GM18517 (cell line): ENCODE measurements around the gene NIPBL.

ENCODE experiments used
- ATAC-seq: cut with Tn5 transposase; IDR thresholded peaks from one replicate; pipeline ENCODE4 v1.9.1; 2021; ENCODE audit warnings: mild to moderate bottlenecking, moderate library complexity; ENCODE audit not compliant: unreplicated experiment

NIPBL gene

DNA sequence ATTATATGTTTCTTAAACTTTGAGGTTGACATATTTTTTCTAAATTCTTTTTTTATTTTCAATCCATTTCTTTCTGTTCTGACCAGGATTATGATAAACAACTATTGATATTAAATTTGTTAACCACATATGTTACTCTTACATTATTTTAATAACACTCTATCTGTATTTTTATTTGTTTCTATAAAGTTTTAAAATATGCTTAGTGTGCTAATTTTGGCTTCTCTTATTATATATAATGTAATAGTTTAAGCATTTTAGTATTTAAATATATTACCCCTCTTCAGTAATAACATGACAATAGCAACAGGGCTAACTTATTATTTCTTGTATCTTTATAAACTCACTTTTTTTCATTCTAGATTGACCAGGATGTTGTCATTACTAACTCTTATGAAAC lies 137.8 kb downstream of the NIPBL start:
- no peak for ATAC-seq

DNA sequence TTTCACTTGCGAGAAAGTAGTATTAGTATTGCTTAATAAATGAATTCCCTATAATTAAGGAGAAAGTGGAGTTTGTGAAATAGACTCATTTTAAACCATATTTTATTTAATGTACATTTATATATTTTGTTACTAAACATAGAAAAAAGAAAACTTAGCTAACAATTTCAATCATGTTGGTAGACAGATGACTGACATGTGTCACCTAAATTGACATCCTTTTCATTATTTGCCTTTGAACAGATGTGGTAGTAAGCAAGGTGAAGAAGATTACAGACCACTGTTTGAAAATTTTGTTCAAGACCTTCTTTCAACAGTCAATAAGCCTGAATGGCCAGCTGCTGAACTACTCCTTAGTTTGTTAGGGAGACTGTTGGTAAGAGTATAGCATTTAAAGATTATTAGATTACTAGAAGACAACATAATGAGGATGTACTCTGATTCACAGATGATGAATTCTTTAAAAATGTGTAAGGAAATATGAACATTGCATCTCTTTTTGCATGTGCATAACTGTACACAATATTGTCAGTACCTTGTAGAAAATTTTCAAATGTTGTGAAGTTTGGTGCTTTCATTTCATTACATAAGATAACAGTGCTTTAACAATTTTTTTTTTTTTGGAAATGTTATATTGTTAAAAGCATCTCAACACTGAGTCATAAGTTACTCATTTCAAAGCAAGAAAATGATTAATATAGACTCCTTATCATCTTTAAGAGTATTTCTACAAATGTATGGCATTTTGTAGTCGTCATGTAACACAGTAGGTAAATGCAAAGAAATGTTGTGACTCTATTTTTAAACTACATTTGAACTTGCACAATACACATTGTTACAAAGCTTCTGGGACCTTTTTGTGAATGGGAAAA lies 139.5 kb downstream of the NIPBL start:
- no peak for ATAC-seq

DNA sequence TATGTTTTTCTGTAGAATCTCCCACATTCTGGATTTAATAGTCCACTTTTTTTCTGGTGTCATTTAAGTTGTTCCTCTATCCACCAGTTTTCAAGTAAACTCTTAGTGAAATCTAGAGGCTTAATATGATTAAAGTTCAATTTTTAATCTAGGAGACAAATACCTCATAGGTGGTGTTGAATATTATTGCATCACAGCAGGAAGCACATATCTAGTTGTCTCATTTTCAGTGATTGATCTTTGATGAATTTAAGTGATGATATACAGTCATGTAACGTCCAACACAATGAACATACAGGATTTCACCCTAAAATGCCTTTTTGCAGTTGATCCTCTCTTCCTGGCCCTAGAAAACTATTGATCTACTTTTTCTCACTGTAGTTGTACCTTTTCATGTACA lies 152.3 kb downstream of the NIPBL start:
- no peak for ATAC-seq

DNA sequence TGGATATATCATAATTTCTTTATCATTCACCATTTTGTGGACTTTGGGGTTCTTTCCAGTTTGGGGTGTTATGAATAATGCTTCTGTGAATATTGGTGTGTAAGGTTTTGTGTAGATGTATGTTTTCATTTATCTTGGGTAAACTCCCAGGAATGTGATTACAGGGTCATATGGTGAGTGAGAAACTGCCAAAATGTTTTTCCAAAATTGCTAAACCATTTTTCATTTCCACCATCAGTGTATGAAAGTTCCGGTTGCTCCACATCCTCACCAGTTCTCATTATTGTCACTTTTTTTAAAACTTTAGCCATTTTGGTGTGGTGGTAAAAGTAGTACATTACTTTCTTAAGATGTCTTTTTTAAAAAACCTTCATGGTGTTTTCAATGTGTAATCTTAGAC lies 152.9 kb downstream of the NIPBL start:
- no peak for ATAC-seq

DNA sequence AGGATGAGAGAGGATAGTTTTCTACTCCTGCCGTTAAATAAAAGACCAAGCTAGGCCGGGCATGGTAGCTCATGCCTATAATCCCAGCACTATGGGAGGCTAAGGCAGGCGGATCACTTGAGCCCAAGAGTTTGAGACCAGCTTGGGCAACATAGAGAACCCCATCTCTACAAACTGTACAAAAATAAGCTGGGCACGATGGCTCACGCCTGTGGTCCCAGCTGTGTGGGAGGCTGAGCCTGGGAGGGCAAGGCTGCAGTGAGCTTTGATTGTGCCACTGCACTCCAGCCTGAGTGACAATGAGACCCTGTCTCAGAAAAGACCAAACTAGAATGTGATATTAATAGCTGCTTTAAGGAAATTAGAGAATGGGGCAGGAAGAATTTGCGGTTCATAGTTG lies 158.4 kb downstream of the NIPBL start:
- ATAC-seq = no peak

DNA sequence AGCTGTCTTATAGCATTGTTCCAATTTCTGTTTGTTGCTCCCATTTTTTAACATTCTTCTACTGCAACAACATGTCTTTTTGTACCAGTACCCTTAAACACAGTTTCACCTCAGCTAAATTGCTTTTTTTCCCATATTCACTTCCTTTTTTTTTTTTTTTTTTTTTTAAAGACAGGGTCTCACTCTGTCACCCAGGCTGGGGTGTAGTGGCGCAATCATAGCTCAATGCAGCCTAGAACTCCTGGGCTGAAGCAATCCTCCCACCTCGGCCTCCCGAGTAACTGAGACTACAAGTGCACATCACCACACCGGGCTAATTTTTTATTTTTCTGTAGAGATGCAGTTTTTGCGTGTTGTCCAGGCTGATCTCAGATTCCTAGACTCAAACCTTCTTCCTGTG lies 161.3 kb downstream of the NIPBL start:
- no peak for ATAC-seq

DNA sequence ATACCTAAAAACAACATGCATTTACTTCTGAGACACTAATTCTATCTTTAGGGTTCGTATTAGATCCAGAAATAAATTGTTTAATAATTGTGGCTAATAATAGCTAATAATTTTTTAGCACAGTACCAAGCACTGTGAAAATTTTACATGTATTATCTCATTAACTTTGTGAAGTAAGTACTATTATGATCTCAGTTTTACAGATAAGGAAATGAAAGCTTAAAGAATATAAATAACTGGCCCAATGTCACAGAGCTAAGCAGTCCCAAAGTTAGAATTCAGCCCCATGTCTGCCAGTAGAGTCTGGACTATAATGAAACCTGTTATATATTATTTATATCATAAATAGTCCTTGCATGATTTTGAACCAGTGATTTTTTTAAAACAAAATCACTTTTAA lies 163.3 kb downstream of the NIPBL start:
- ATAC-seq = no peak

DNA sequence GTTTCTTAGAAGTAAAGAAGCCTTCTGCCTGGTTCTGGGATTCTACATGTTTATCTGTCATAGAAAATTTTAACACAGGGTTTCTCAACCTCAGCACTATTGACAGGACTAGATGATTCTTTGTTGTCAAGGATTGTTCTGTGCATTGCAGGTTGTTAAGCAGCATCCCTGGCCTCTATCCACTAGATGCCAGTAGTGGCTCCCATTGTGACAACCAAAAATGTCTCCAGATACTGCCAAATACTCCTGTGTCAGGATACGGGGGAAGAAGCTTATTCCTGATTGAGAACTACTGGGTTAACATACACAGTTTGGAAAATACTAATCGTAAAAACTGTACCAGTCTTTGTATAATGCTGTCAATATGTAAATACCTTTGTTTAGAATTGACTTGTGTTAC lies 167.1 kb downstream of the NIPBL start:
- ATAC-seq = no peak

DNA sequence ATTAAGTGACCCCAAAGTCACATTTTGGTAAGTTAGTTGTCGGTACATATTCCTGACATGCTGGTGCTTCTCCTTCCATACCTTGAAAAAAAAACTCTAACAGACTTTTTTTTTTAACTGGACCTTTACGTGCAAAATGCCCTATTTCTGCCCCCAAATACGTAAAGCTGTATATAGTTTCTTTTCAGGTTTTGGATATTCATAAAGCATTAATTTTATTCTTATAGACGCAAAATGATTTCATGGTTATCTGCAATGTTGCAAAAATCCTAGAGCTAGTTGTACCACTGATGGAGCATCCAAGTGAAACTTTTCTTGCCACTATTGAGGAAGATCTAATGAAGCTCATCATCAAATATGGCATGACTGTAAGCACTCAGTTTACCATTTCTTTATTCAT lies 167.6 kb downstream of the NIPBL start:
- no peak for ATAC-seq

DNA sequence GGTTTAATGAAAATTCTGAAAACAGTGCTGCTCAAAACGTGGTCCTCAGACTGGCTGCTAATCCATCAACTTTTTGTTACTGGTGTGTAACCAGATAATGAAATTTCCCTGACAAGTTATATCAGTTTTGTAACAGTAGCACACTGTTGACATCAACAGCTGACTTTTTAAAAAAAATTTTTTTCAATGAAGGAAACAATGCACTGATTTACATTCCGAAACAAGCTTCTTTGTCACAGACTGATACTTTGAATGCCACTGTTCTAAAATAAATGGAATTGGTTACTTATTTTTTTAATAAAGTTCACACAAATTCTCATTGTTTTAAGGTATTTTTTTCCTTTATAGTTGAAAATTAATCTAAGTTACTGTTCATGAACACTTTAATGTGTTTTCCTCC lies 169.1 kb downstream of the NIPBL start:
- no peak for ATAC-seq

DNA sequence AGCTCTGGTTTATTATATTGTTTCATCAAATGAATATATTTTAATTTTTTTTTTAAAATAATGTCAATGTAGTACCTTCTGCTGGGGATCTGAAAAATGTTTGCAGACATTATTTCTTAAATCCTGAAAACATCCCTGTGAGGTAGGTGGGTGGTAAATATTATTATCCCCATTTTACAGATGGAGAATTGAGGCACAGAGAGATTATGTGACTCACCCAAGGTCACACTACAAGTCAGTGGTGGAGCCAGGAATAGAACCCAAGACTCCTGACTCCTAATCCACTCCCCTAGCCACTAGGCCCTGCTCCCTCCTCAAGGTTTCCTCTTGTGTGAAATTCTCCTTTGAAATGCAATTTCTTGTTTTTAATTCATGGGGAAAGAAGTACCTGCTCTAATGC lies 171.4 kb downstream of the NIPBL start:
- no peak for ATAC-seq

DNA sequence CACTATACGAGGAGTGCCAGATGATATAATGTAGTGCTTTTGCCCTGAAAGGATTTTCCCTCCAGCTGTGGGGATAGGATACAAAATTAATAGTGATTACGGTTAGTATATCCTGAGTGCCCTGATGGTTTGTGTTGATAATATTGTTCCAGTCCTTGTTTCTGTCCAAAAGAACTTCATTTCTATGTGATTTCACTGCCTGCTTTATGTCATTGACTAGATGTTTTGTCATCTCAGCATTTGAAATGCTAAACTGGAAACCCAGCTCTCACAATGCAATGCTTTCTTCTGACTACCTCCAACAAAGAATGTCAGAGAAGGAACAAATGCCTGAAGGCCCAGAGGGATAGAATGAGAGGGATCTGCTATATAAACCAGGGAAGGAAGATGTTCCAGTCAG lies 177.8 kb downstream of the NIPBL start:
- ATAC-seq = no peak

DNA sequence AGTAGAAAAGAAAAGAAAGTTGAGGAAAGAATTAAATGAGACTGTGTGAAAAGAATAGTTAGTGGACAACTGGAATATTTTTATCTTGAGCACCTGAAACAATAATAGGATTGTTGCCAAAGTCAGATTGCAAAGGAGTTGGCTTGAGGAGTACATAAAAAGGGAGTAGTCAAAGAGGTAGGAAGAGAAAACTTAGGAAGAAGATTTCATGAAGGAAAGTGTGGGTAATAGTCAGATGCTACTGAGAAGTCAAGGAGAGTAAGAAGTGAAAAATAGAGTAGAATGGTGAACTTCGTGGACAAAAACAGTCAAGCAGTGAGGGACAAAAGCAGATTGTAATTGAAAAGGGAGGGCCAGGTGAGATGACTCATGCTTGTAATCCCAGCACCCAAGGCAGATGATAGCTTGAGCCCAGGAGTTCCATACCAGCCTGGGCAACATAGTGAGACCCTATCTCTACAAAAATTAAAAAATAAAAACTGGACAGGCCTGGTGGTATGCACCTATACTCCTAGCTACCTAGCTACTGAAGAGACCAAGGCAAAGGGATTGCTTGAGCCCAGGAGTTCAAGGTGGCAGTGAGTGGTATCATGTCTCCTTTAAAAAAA lies 178.9 kb downstream of the NIPBL start:
- ATAC-seq = no peak

DNA sequence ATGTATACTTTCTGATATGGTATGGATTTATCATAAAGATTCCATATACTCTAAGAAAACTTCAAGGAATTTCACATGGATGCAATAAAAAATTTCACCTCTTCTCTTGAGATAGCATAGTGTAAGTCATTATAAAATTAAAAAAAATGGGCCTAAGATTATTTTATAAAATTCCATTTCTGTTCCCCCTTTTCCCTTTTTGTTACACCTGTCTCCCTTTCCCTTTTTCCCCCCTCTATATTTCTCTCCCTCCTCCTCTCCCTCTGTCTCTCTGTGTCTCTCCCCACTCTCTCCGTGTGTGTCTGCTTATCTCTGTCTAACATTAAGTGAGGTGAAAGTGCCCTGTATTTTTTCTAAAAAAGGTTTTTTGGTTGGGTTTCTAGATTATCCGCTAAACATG lies 180.2 kb downstream of the NIPBL start:
- ATAC-seq = no peak

DNA sequence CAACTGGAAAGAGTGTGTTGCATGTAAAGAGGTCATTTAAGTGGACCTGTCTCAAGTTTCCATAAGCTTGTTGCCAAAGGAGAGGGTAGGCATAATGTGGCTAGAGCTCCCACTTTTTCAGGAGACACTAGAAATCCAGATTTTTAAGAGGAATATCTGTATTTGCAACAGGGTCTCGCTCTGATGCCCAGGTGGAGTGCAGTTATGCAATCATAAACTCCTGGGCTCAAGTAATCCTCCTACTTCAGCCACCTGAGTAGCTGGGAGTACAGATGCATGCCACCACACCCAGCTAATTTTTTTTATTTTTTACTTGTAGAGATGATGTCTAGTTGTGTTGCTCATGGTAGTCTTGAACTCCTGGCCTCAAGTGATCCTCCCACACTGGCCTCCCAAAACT lies 183.5 kb downstream of the NIPBL start:
- no peak for ATAC-seq

DNA sequence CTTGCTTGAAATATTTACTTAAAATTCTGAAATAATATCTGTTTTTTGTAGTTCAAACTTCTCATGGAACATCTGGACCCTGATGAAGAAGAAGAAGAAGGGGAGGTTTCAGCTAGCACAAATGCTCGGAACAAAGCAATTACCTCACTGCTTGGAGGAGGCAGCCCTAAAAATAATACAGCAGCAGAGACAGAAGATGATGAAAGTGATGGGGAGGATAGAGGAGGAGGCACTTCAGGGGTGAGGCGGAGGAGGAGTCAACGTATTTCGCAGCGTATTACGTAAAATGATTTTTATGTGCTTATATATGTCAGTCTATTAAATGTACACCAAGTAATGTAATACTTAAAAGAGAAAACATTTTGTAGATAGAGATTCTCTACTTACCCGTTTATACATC lies 187.2 kb downstream of the NIPBL start:
- no peak for ATAC-seq

DNA sequence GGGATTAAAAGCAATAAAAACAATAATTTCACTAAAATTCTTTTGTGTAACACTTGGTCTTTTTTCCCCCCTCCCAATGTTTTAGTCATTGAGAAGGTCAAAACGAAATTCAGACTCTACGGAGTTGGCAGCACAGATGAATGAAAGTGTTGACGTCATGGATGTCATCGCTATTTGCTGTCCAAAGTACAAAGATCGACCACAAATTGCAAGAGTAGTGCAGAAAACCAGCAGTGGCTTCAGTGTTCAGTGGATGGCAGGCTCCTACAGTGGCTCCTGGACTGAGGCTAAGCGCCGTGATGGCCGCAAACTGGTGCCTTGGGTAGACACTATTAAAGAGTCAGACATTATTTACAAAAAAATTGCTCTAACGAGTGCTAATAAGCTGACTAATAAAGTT lies 187.9 kb downstream of the NIPBL start:
- no peak for ATAC-seq

DNA sequence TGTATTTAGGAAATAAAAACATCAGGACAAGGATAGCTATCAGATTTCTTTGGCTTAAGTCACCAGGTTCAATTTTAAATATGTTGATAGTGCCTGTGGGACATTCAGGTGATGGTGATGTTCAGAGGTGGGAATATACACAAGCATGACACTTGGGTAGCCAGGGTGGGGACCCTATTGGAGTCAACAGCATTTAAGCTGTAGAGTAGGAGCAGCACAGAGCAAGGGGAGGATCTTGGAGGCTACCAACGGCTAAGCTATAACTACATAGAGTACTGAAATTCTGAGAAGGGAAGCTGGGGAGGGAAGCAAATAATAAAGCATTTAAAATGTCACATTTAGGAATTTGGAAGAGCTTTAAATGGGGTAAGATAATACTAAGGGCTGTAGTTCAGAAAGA lies 194.9 kb downstream of the NIPBL start:
- no peak for ATAC-seq

DNA sequence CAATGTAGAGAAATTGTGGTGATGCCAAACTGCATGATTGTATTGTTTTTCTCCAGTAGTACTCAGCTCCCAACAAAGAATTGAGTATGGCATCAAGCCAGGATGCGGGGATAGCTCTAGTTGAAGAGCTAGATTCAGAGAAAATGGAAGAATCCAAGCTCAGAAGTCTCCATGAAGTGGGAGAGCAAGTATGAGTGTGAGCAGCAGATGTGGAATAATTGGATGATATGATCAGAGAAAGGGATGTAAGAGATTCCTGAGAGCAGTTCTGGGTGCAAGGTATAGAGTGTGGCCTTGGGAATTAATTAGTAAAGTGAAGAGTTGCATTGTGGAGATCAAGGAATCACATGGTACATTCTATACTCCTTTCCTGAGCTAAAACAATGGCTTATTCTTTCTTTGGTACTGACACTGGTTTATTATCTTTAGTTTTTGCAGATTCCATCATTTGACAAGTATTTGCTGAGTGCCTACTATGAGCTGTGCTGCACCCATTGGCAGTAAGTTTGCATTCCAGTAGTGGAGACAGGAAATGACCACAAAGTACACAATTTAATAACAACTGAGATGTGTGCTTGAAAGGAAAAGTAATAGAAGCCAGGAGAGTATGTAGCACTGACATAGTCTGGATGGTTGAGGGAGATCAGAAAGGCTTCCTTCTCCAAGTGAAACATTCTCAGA lies 195.5 kb downstream of the NIPBL start:
- no peak for ATAC-seq

DNA sequence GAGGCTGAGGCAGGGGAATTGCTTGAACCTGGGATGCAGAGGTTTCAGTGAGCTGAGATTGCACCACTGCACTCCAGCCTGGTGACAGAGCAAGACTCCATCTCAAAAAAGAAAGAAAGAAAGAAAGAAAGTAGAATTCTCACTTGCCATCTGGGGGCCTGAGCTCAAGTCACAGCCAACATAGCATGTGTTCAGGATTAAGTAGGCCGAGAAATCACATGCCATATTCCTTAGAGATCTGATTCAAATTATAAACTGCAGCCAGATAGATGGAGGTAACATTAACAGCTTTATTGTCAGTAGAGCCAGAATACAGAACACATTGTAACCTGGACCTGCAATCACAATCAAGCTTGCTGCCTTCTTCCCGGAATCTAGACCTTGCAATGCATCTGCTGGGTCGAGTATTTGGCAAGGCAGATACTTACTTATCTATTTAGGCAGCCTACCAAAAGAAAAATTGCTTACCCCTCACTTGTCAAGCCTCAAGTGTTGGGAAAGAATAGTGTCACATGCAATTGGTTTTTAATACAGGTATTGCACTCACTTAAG lies 198.9 kb downstream of the NIPBL start:
- ATAC-seq = no peak

DNA sequence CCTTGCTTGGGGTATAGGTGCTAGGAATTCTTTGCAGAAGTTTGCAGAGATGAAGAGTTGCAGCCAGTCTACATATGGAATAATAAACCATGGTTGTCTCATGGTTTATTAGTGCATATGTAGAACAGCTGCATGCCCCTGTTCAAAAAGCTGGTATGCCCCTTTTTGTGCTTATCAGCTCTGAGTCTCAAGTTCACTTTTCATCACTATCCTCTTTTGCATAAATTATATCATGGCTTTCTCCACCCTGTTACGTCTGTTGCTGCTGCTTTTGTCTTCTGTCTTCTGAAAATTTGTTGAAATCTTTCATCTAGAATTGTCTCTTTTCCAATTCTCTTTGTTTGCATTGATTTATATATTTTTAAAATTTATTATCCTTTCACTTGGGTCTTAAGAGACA lies 200.6 kb downstream of the NIPBL start:
- ATAC-seq = no peak

DNA sequence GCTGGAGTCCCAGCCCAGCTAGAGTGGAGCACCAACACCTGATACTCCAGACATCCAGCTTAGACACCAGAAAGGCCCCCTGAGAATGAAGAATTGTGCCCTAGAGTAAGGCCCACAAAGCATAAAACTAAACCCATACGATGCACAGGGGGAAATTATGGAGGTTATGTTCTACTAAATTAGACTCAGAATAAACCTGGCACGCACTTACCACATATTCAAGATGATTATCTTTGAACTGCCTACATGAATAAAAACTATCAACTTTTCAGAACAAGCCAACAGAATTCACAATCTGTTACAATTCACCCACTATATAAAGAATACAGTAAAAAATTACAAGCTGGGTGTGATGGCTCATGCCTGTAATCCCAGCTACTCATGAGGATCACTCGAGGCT lies 204.1 kb downstream of the NIPBL start:
- ATAC-seq = no peak
